ENCODE results near the gene C1orf105. TPM values are rescaled to one million over a fixed set of nuclear protein-coding genes. Genes with fewer than 3 reads are reported as not detected.

C1orf105 gene
- total and polyA plus RNA-seq, 2 of the 13 experiments (the other 11 are each of a cell fraction or from before 2014, with no cell fraction given), result 0.15 to 0.45 TPM

DNA sequence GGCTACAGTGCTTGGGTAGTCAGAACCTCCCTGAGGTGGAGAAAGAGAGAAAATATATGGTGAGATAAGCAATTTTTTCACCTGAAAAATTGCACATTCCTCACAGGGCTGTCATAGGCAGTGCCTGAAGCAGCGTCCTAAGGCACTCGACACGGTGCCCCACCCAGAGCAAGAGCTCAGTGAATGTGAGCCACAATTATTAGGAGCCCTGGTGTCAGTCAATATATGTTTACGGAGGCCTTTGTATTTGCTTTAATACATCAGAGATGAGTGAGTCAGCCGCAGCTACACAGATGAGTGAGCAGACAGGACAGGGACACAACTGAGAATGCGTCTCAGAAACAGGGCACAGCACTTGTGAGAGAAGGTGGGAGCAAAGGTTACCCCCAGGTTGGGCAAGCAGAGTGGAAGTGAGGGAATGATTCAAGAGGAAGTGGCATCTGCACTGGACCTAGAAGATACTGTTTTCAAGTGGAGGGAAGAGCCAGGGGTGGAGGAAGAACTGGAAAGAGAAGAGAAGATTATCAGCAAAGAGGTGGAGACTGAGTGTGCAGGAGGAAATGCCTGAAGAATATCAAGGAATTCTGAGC lies 28.6 kb downstream of the C1orf105 start (continued):
- TF ChIP-seq KLF16 (CRISPR knock-in tag; IDR thresholded peaks at IDR 0.05), result peak in 1 of 2 experiments; percentile 29; a peak in 2 of 4 replicates
- TF ChIP-seq, protein P1, sequence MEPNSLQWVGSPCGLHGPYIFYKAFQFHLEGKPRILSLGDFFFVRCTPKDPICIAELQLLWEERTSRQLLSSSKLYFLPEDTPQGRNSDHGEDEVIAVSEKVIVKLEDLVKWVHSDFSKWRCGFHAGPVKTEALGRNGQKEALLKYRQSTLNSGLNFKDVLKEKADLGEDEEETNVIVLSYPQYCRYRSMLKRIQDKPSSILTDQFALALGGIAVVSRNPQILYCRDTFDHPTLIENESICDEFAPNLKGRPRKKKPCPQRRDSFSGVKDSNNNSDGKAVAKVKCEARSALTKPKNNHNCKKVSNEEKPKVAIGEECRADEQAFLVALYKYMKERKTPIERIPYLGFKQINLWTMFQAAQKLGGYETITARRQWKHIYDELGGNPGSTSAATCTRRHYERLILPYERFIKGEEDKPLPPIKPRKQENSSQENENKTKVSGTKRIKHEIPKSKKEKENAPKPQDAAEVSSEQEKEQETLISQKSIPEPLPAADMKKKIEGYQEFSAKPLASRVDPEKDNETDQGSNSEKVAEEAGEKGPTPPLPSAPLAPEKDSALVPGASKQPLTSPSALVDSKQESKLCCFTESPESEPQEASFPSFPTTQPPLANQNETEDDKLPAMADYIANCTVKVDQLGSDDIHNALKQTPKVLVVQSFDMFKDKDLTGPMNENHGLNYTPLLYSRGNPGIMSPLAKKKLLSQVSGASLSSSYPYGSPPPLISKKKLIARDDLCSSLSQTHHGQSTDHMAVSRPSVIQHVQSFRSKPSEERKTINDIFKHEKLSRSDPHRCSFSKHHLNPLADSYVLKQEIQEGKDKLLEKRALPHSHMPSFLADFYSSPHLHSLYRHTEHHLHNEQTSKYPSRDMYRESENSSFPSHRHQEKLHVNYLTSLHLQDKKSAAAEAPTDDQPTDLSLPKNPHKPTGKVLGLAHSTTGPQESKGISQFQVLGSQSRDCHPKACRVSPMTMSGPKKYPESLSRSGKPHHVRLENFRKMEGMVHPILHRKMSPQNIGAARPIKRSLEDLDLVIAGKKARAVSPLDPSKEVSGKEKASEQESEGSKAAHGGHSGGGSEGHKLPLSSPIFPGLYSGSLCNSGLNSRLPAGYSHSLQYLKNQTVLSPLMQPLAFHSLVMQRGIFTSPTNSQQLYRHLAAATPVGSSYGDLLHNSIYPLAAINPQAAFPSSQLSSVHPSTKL (CRISPR knock-in tag; IDR thresholded peaks at IDR 0.05), result peak; percentile 83
- peak; percentile 67; the same call in 1 of the 2 replicates for TF ChIP-seq JUNB (CRISPR knock-in tag; IDR thresholded peaks at IDR 0.05; ENCODE audit: borderline replicate concordance)
- 0 out of 2 replicates have a peak, but pooled peaks have one; percentile 53 for TF ChIP-seq DPF2 (CRISPR knock-in tag; IDR thresholded peaks at IDR 0.05; ENCODE audit: borderline replicate concordance, low read depth)
- TF ChIP-seq PHF21A (CRISPR knock-in tag; IDR thresholded peaks at IDR 0.05), result 0 out of 2 replicates have a peak, but pooled peaks have one; percentile 34
- peak; percentile 41 for TF ChIP-seq SKI (IDR thresholded peaks at IDR 0.05; ENCODE audit: partially characterized antibody)
- peak; percentile 26; the same call in 1 of the 2 replicates for TF ChIP-seq PATZ1 (CRISPR knock-in tag; IDR thresholded peaks at IDR 0.05)
- TF ChIP-seq, protein P2, sequence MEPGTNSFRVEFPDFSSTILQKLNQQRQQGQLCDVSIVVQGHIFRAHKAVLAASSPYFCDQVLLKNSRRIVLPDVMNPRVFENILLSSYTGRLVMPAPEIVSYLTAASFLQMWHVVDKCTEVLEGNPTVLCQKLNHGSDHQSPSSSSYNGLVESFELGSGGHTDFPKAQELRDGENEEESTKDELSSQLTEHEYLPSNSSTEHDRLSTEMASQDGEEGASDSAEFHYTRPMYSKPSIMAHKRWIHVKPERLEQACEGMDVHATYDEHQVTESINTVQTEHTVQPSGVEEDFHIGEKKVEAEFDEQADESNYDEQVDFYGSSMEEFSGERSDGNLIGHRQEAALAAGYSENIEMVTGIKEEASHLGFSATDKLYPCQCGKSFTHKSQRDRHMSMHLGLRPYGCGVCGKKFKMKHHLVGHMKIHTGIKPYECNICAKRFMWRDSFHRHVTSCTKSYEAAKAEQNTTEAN (CRISPR knock-in tag; conservative IDR thresholded peaks at IDR 0.05), result peak; percentile 77
- TF ChIP-seq ISL2 (CRISPR knock-in tag; IDR thresholded peaks at IDR 0.05), result peak; percentile 17; the same call in 1 of the 2 replicates
- peak; percentile 35; the same call in 1 of the 2 replicates for TF ChIP-seq GABPB1 (CRISPR knock-in tag; IDR thresholded peaks at IDR 0.05)
- TF ChIP-seq TEAD3 (CRISPR knock-in tag; optimal IDR thresholded peaks at IDR 0.05; ENCODE audit: borderline replicate concordance), result peak; percentile 16
- peak; percentile 53; the same call in 1 of the 2 replicates for TF ChIP-seq IRF2 (CRISPR knock-in tag; IDR thresholded peaks at IDR 0.05)
- no peak for TF ChIP-seq GABPA (IDR thresholded peaks at IDR 0.05; ENCODE audit: low read depth, low read length)
- peak; percentile 53 for TF ChIP-seq GABPA (CRISPR knock-in tag; IDR thresholded peaks at IDR 0.05; ENCODE audit: low read depth)
- 0 out of 2 replicates have a peak, but pooled peaks have one; percentile 14 for TF ChIP-seq NR2F2 (IDR thresholded peaks at IDR 0.05; ENCODE audit: borderline replicate concordance, low read depth)
- TF ChIP-seq, protein P3, sequence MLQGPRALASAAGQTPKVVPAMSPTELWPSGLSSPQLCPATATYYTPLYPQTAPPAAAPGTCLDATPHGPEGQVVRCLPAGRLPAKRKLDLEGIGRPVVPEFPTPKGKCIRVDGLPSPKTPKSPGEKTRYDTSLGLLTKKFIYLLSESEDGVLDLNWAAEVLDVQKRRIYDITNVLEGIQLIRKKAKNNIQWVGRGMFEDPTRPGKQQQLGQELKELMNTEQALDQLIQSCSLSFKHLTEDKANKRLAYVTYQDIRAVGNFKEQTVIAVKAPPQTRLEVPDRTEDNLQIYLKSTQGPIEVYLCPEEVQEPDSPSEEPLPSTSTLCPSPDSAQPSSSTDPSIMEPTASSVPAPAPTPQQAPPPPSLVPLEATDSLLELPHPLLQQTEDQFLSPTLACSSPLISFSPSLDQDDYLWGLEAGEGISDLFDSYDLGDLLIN (CRISPR knock-in tag; IDR thresholded peaks at IDR 0.05; ENCODE audit: borderline replicate concordance), result no peak
- 0 out of 2 replicates have a peak, but pooled peaks have one; percentile 49 for TF ChIP-seq ZNF383 (CRISPR knock-in tag; IDR thresholded peaks at IDR 0.05; ENCODE audit: borderline replicate concordance)
- 0 out of 2 replicates have a peak, but pooled peaks have one; percentile 43 for TF ChIP-seq POLR2AphosphoS5 (IDR thresholded peaks at IDR 0.05; ENCODE audit: low read depth, low read length)
- TF ChIP-seq ZNF331 (CRISPR knock-in tag; IDR thresholded peaks at IDR 0.05), result 0 out of 2 replicates have a peak, but pooled peaks have one; percentile 31
- TF ChIP-seq, protein P4, sequence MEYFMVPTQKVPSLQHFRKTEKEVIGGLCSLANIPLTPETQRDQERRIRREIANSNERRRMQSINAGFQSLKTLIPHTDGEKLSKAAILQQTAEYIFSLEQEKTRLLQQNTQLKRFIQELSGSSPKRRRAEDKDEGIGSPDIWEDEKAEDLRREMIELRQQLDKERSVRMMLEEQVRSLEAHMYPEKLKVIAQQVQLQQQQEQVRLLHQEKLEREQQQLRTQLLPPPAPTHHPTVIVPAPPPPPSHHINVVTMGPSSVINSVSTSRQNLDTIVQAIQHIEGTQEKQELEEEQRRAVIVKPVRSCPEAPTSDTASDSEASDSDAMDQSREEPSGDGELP (IDR thresholded peaks at IDR 0.05; ENCODE audit: borderline replicate concordance, low read depth), result peak; percentile 48; the same call in 1 of the 2 replicates
- no peak for TF ChIP-seq MLLT10 (CRISPR knock-in tag; IDR thresholded peaks at IDR 0.05)

All from HepG2 (cell line).